Transverse colon (tissue), 4 donors: ENCODE results near the gene GRM7. TPM values are rescaled to one million over a fixed set of nuclear protein-coding genes. Genes with fewer than 3 reads are reported as not detected.

Experiments used
- DNase-seq: peaks from one replicate; pipeline ENCODE4 v3.0.0-alpha.2; 2019
- H3K27ac ChIP-seq, 4 donors: fragments of 200-600 bp; sonication (generic); 2 replicates each; pipeline ENCODE4 v1.5.1; 2016 to 2018; ENCODE audit warnings: inconsistent platforms in 4 of 4
- H3K27me3 ChIP-seq: fragments of 200-600 bp; sonication (generic); 2 replicates; pipeline ENCODE4 v1.5.1; 2017; ENCODE audit warnings: inconsistent platforms
- H3K36me3 ChIP-seq, 4 donors: fragments of 200-600 bp; sonication (generic); 2 replicates each; pipeline ENCODE4 v1.5.1; 2017 to 2019; ENCODE audit warnings: inconsistent platforms in 4 of 4
- H3K4me1 ChIP-seq, 4 donors: fragments of 200-600 bp; sonication (generic); 2 replicates each; pipeline ENCODE4 v1.5.1; 2017 to 2020; ENCODE audit warnings: inconsistent platforms in 4 of 4
- H3K4me3 ChIP-seq, 4 donors: fragments of 200-600 bp; sonication (generic); 1 replicate in 1 of 4; 2 replicates in 3 of 4; pipeline versions ENCODE4 v1.5.1 to v1.6.1; 2017 to 2019; ENCODE audit warnings: inconsistent platforms in 4 of 4
- H3K9me3 ChIP-seq, 2 donors: fragments of 200-600 bp; sonication (generic); 2 replicates each; pipeline ENCODE4 v1.5.1; 2017 to 2019; ENCODE audit warnings: inconsistent platforms in 2 of 2
- CTCF ChIP-seq, 5 experiments: fragments of 200-600 bp in 3 of 5; fragments of 450-650 bp in 2 of 5; sonication (generic) in 3 of 5; IDR thresholded peaks; 1 replicate in 2 of 5; 2 replicates in 3 of 5; pipeline ENCODE4 v1.5.1; 2016 to 2017; ENCODE audit warnings: antibody characterized with exemption in 5 of 5, inconsistent platforms in 3 of 5, mild to moderate bottlenecking in 2 of 5, moderate library complexity in 1 of 5
- EP300 ChIP-seq: sonication (generic); formaldehyde crosslinking; IDR thresholded peaks from one replicate; pipeline ENCODE4 v1.6.1; 2017; ENCODE audit warnings: antibody characterized with exemption, low read depth
- POLR2A ChIP-seq: fragments of 450-650 bp; IDR thresholded peaks from one replicate; pipeline ENCODE4 v1.6.1; 2016; ENCODE audit warnings: antibody characterized with exemption, mild to moderate bottlenecking, moderate library complexity
- POLR2AphosphoS5 ChIP-seq, 3 donors: sonication (generic); formaldehyde crosslinking; IDR thresholded peaks; one replicate each; pipeline ENCODE4 v1.6.1; 2016; ENCODE audit warnings: antibody characterized with exemption in 3 of 3
- WGBS, 2 donors: methylation state at CpG; one replicate each; pipeline ENCODE4 v1.1.5; 2018; ENCODE audit warnings: low coverage in 1 of 2; 5-methylcytosine and 5-hydroxymethylcytosine counted together
- in situ Hi-C, 4 donors: fragments of 200-750 bp; cut with MboI; loops; one replicate each; pipeline versions ENCODE4 v1.15.0 to v1.15.1; 2017; ENCODE audit warnings: low sequenced_read_pairs in 3 of 4, low pct_ligation_motif_present in 1 of 4, low pct_unique_long_range_greater_than_20kb in 1 of 4
- intact Hi-C: fragments of 100-400 bp; cut with DNase I; formaldehyde crosslinking; loops from one replicate; pipeline ENCODE4 v1.15.1; 2023; ENCODE audit warnings: low total_unique reads
- total RNA-seq, 4 donors: library from RNA; depleted of rRNA; stranded (reverse); fragments of >200 nt; gene quantifications; one replicate each; pipeline ENCODE4 v1.1.0, GENCODE V29; 2016

The GRM7 gene
- total RNA-seq, 4 donors from 2014 or later: 0.14 to 0.20 (median 0.16) TPM; not detected in 1

- no peak for DNase-seq
- in situ Hi-C loops: no loop called here
- intact Hi-C loops: no loop called here
- no peak overlapping the region for H3K4me3 ChIP-seq
- WGBS, 2 donors: 49 to 80% methylated on average over 1 of the region's 1 CpG
- H3K27me3 ChIP-seq: no peaks in the 10 kb centered on the region
- H3K36me3 ChIP-seq: no peaks in the 10 kb centered on the region
- no peaks in the 10 kb centered on the region for H3K4me1 ChIP-seq
- TF ChIP-seq POLR2A (no peak), CTCF (IDR thresholded peaks at IDR 0.05) (no peak)
- peaks cover 0 to 4% of the 10 kb centered on the region in 2 donors for H3K9me3 ChIP-seq
- no peak overlapping the region for H3K27ac ChIP-seq
These were observed 567.3 kb downstream of the GRM7 start for GRCh38 chr3:7428206-7428718.

- Histone ChIP-seq H3K36me3 (no peaks in the 10 kb centered on the region), H3K27ac (no peak overlapping the region), H3K27me3 (no peaks in the 10 kb centered on the region), H3K9me3 (peaks cover 0 to 4% of the 10 kb centered on the region in 2 donors), H3K4me3 (no peak overlapping the region), H3K4me1 (no peaks in the 10 kb centered on the region)
- in situ Hi-C loops (no loop called here), intact Hi-C loops (no loop called here)
- TF ChIP-seq CTCF (IDR thresholded peaks at IDR 0.05) (no peak), EP300 (no peak), POLR2A (no peak), POLR2AphosphoS5 (IDR thresholded peaks at IDR 0.05) (no peak)
- WGBS, 2 donors: 76 to 83% methylated on average over 2 of the region's 2 CpGs
- DNase-seq: no peak
These were observed 571.7 kb downstream of the GRM7 start for GRCh38 chr3:7432610-7433009.

- H3K36me3 ChIP-seq: no peaks in the 10 kb centered on the region
- TF ChIP-seq POLR2AphosphoS5 (IDR thresholded peaks at IDR 0.05) (no peak), CTCF (IDR thresholded peaks at IDR 0.05) (no peak), POLR2A (no peak), EP300 (no peak)
- H3K4me3 ChIP-seq: no peak overlapping the region
- no peak for DNase-seq
- H3K4me1 ChIP-seq: no peaks in the 10 kb centered on the region
- H3K27me3 ChIP-seq: no peaks in the 10 kb centered on the region
- in situ Hi-C loops: no loop called here
- no peak overlapping the region for H3K27ac ChIP-seq
- intact Hi-C loops: no loop called here
- peaks cover 0 to 4% of the 10 kb centered on the region in 2 donors for H3K9me3 ChIP-seq
- WGBS, 2 donors: 53% methylated on average over 2 of the region's 2 CpGs
These were observed 572.2 kb downstream of the GRM7 start for GRCh38 chr3:7433073-7433472.

GRCh38 chr3:7436542-7436941 is 575.6 kb downstream of the GRM7 start:
- DNase-seq: no peak
- no peak overlapping the region for H3K4me3 ChIP-seq
- no peaks in the 10 kb centered on the region for H3K4me1 ChIP-seq
- no peaks in the 10 kb centered on the region for H3K27me3 ChIP-seq
- WGBS, 2 donors: 75 to 77% methylated on average over 1 of the region's 1 CpG
- H3K36me3 ChIP-seq: no peaks in the 10 kb centered on the region
- no peak overlapping the region for H3K27ac ChIP-seq
- peaks cover 0 to 4% of the 10 kb centered on the region in 2 donors for H3K9me3 ChIP-seq
- TF ChIP-seq CTCF (IDR thresholded peaks at IDR 0.05): no peak
- no peak for TF ChIP-seq POLR2AphosphoS5 (IDR thresholded peaks at IDR 0.05)
- no peak for TF ChIP-seq POLR2A
- TF ChIP-seq EP300: no peak
- in situ Hi-C loops: no loop called here
- intact Hi-C loops: no loop called here
